SK-N-SH treated with all-trans-retinoic acid at 6 μM for 48 hours (cell line): ENCODE results near the gene WWC2.

ENCODE experiments used
- ATAC-seq: fragments of 200-7000 bp; cut with Tn5 transposase; 3 replicates; pipeline ENCODE4 v1.9.1; 2020; ENCODE audit warnings: mild to moderate bottlenecking, moderate library complexity
- ARNTL ChIP-seq: fragments of 450-650 bp; formaldehyde crosslinking; IDR thresholded peaks from 2 replicates; pipeline ENCODE4 v1.5.0; 2020; ENCODE audit warnings: low read depth, mild to moderate bottlenecking, moderate library complexity, borderline replicate concordance
- BACH2 ChIP-seq: fragments of 250-450 bp; sonication (Bioruptor Pico); IDR thresholded peaks from 2 replicates; pipeline ENCODE4 v1.9.0; 2021; ENCODE audit warnings: mild to moderate bottlenecking, borderline replicate concordance
- CSDC2 ChIP-seq: fragments of 250-450 bp; sonication (Bioruptor Pico); IDR thresholded peaks from 2 replicates; pipeline ENCODE4 v1.5.0; 2020; ENCODE audit warnings: mild to moderate bottlenecking, moderate library complexity
- ESRRG ChIP-seq: fragments of 250-450 bp; sonication (Bioruptor Pico); IDR thresholded peaks from 2 replicates; pipeline ENCODE4 v1.6.1; 2021; ENCODE audit warnings: mild to moderate bottlenecking
- GLIS3 ChIP-seq: fragments of 250-450 bp; sonication (Bioruptor Pico); IDR thresholded peaks from 2 replicates; pipeline ENCODE4 v1.5.0; 2020; ENCODE audit warnings: mild to moderate bottlenecking, moderate library complexity
- ISL1 ChIP-seq: fragments of 250-450 bp; sonication (Bioruptor Pico); IDR thresholded peaks from 2 replicates; pipeline ENCODE4 v2.1.2; 2022; ENCODE audit warnings: mild to moderate bottlenecking, moderate library complexity
- PPARA ChIP-seq: fragments of 250-450 bp; sonication (Bioruptor Pico); IDR thresholded peaks from 2 replicates; pipeline ENCODE4 v1.5.0; 2020; ENCODE audit warnings: mild to moderate bottlenecking, borderline replicate concordance
- RARB ChIP-seq: fragments of 250-450 bp; sonication (Bioruptor Pico); IDR thresholded peaks from 2 replicates; pipeline ENCODE4 v1.8.0; 2021; ENCODE audit warnings: mild to moderate bottlenecking, moderate library complexity
- SNAI2 ChIP-seq: fragments of 250-450 bp; sonication (Bioruptor Pico); IDR thresholded peaks from 2 replicates; pipeline ENCODE4 v1.5.0; 2020; ENCODE audit warnings: mild to moderate bottlenecking, moderate library complexity
- TCF4 ChIP-seq: fragments of 250-450 bp; sonication (Bioruptor Pico); IDR thresholded peaks from 2 replicates; pipeline ENCODE4 v1.8.0; 2021; ENCODE audit warnings: mild to moderate bottlenecking, moderate library complexity, borderline replicate concordance
- TOX ChIP-seq: fragments of 250-450 bp; sonication (Bioruptor Pico); IDR thresholded peaks from 2 replicates; pipeline ENCODE4 v1.8.0; 2021; ENCODE audit warnings: mild to moderate bottlenecking, moderate library complexity, borderline replicate concordance
- TSHZ2 ChIP-seq: fragments of 250-450 bp; sonication (Bioruptor Pico); IDR thresholded peaks from 2 replicates; pipeline ENCODE4 v1.5.0; 2020; ENCODE audit warnings: mild to moderate bottlenecking, moderate library complexity
- ZC3H10 ChIP-seq: fragments of 250-450 bp; sonication (Bioruptor Pico); IDR thresholded peaks from 2 replicates; pipeline ENCODE4 v1.5.1; 2021; ENCODE audit warnings: mild to moderate bottlenecking, moderate library complexity
- ZFP30 ChIP-seq: fragments of 450-650 bp; formaldehyde crosslinking; IDR thresholded peaks from 2 replicates; pipeline ENCODE4 v1.5.0; 2022; ENCODE audit warnings: mild to moderate bottlenecking, moderate library complexity
- ZNF565 ChIP-seq: fragments of 450-650 bp; formaldehyde crosslinking; conservative IDR thresholded peaks from 2 replicates; pipeline ENCODE4 v1.5.0; 2020; ENCODE audit warnings: low read depth, mild to moderate bottlenecking, moderate library complexity
- ZNF70 ChIP-seq: fragments of 450-650 bp; formaldehyde crosslinking; IDR thresholded peaks from 2 replicates; pipeline ENCODE4 v1.5.0; 2020; ENCODE audit warnings: mild to moderate bottlenecking, moderate library complexity
- ZNF8 ChIP-seq: fragments of 450-650 bp; formaldehyde crosslinking; IDR thresholded peaks from 2 replicates; pipeline ENCODE4 v1.5.0; 2020; ENCODE audit warnings: mild to moderate bottlenecking, moderate library complexity
- TF ChIP-seq, protein P1 (sequence below): fragments of 250-450 bp; sonication (Bioruptor Pico); IDR thresholded peaks from 2 replicates; pipeline ENCODE4 v1.5.1; 2021; ENCODE audit warnings: mild to moderate bottlenecking, moderate library complexity
- TF ChIP-seq, protein P2 (sequence below): fragments of 250-450 bp; sonication (Bioruptor Pico); IDR thresholded peaks from 2 replicates; pipeline ENCODE4 v1.5.1; 2020; ENCODE audit warnings: low read depth, mild to moderate bottlenecking, moderate library complexity

WWC2 gene

DNA sequence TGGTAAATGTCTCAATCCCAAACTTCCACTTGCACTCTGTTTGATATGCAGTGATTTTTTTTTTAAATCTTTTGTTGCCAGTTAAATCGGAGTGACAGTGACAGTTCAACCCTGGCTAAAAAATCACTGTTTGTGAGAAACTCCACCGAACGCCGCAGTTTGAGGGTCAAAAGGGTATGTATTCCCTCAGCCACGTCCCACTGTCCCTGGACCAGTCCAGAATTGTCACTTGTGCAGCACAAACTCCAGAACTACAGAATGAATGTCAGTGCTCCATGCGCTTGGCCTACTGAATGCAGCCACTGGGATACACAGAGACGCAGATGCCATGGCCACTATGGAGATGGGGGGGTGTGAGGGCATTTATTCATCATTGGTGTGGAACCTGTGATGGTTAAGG is 186.8 kb downstream of the WWC2 start (continued):
- TF ChIP-seq TSHZ2 (CRISPR knock-in tag), result no peak
- TF ChIP-seq ZC3H10 (CRISPR knock-in tag), result no peak

DNA sequence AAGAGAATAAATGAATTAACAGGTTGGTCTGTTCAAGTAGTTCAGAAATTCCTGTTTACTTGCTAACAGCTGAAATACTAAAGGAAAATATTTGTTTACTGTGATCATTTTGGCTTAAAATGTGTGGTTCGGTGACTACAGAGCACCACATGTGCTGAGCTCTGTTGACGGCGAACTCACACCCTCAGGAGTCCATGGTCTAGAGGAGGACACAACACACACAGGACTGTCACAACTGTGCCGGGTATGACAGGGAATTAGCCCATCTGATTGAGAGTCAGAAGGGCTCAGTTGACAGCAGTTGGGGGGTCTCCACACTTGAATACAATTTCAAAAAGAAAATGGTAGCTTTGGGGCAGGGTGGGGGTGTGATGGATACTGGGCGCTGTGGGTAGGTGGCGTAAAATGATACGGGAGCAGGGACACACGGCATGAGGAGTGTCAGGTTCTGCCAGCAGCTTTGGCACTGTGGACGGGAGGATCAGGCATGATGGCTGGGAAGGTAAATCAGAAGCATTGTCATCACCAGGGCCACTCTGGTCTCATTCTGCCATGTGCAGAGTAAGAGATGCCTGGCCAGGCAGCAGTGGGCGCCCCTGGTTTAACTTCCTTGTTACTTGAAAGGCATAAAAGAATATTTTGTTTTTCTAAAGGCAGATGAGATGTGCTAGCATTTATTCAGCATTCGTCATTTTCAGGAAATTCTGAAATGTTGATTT is 187.7 kb downstream of the WWC2 start:
- ATAC-seq, result no peak

DNA sequence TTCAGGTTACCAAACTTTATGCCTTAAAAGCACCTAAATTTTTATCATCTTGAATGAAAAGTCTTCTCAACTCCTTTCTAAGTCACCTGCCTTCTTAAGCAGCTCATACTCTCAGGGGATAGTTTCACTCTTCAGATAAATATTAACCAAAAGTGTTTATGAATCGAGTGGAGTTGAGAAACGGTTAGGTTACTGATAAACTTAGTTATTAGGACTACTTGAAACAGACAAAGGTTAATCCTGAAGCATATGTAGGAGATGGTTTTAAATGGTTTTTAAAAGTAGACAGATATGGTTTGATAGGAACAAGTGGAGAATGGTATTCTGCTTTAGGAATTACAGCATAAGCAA is 188.2 kb downstream of the WWC2 start:
- no peak for ATAC-seq
- TF ChIP-seq TOX (CRISPR knock-in tag) (no peak), SNAI2 (CRISPR knock-in tag) (no peak), CSDC2 (CRISPR knock-in tag) (no peak), ZFP30 (CRISPR knock-in tag) (no peak), RARB (CRISPR knock-in tag) (no peak), BACH2 (CRISPR knock-in tag) (no peak), ZC3H10 (CRISPR knock-in tag) (no peak), ZNF565 (CRISPR knock-in tag) (no peak)

More for the DNA sequence above, 187.7 kb downstream of the WWC2 start:
- TF ChIP-seq, protein P1, sequence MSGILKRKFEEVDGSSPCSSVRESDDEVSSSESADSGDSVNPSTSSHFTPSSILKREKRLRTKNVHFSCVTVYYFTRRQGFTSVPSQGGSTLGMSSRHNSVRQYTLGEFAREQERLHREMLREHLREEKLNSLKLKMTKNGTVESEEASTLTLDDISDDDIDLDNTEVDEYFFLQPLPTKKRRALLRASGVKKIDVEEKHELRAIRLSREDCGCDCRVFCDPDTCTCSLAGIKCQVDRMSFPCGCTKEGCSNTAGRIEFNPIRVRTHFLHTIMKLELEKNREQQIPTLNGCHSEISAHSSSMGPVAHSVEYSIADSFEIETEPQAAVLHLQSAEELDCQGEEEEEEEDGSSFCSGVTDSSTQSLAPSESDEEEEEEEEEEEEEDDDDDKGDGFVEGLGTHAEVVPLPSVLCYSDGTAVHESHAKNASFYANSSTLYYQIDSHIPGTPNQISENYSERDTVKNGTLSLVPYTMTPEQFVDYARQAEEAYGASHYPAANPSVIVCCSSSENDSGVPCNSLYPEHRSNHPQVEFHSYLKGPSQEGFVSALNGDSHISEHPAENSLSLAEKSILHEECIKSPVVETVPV (CRISPR knock-in tag), result no peak
- TF ChIP-seq ZNF70 (CRISPR knock-in tag), result no peak
- TF ChIP-seq RARB (CRISPR knock-in tag), result no peak
- TF ChIP-seq TSHZ2 (CRISPR knock-in tag), result no peak
- TF ChIP-seq ZC3H10 (CRISPR knock-in tag), result no peak
- TF ChIP-seq GLIS3 (CRISPR knock-in tag), result no peak
- TF ChIP-seq ARNTL (CRISPR knock-in tag), result no peak
- no peak for TF ChIP-seq ESRRG
- no peak for TF ChIP-seq TCF4 (CRISPR knock-in tag)
- no peak for TF ChIP-seq BACH2 (CRISPR knock-in tag)
- TF ChIP-seq ZFP30 (CRISPR knock-in tag), result no peak
- no peak for TF ChIP-seq ZNF8
- TF ChIP-seq PPARA, result no peak
- no peak for TF ChIP-seq ZNF565 (CRISPR knock-in tag)
- TF ChIP-seq ISL1 (CRISPR knock-in tag), result no peak
- TF ChIP-seq CSDC2 (CRISPR knock-in tag), result no peak
- TF ChIP-seq, protein P2, sequence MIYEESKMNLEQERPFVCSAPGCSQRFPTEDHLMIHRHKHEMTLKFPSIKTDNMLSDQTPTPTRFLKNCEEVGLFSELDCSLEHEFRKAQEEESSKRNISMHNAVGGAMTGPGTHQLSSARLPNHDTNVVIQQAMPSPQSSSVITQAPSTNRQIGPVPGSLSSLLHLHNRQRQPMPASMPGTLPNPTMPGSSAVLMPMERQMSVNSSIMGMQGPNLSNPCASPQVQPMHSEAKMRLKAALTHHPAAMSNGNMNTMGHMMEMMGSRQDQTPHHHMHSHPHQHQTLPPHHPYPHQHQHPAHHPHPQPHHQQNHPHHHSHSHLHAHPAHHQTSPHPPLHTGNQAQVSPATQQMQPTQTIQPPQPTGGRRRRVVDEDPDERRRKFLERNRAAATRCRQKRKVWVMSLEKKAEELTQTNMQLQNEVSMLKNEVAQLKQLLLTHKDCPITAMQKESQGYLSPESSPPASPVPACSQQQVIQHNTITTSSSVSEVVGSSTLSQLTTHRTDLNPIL (CRISPR knock-in tag), result no peak

DNA sequence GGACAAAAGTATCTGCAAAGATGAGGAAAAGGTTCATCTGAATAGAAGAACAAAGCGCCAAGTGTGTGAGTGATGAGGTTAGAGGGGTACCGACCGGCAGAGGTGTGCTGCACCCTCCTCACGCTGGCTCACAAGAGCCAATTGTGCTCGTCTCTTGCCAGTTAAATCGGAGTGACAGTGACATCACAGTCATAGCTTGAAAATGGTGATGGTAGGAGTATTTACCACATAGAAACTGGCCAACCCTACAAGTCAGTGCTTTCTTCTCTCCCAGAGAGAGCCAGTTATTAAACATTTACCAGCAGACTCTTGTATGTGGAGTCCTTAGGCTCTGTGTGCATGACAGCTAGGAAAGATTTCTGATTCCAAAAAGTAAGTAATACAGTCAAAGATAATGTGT is 188.6 kb downstream of the WWC2 start:
- ATAC-seq, result no peak
- TF ChIP-seq ARNTL (CRISPR knock-in tag) (no peak), ESRRG (no peak), TSHZ2 (CRISPR knock-in tag) (no peak), SNAI2 (CRISPR knock-in tag) (no peak), ZC3H10 (CRISPR knock-in tag) (no peak), GLIS3 (CRISPR knock-in tag) (no peak), PPARA (no peak), ZNF8 (no peak)
- TF ChIP-seq, protein P2 (CRISPR knock-in tag), result no peak
